ACC112 (cell line): Measurements from ENCODE around the gene OXNAD1.
A peak's percentile ranks its signal among the peaks of the same experiment; 100 is the strongest.

Experiments
- H2AFZ ChIP-seq: fragments of 200-600 bp; sonication (generic); one replicate; pipeline ENCODE4 v1.6.0; 2017; ENCODE audit warnings: antibody characterized with exemption, low read length; ENCODE audit not compliant: unreplicated experiment
- H3K27ac ChIP-seq: fragments of 200-600 bp; sonication (generic); 2 replicates; pipeline ENCODE4 v1.5.1; 2014; ENCODE audit warnings: low read depth, mild to moderate bottlenecking, antibody characterized with exemption, low read length, moderate library complexity
- H3K27me3 ChIP-seq: fragments of 200-600 bp; sonication (generic); 2 replicates; pipeline ENCODE4 v1.6.1; 2014; ENCODE audit warnings: mild to moderate bottlenecking, antibody characterized with exemption, low read length, moderate library complexity, mixed read lengths; ENCODE audit not compliant: insufficient read depth
- H3K36me3 ChIP-seq: fragments of 200-600 bp; sonication (generic); 2 replicates; pipeline ENCODE4 v1.6.1; 2016; ENCODE audit warnings: mild to moderate bottlenecking, antibody characterized with exemption, low read length, moderate library complexity, mixed read lengths; ENCODE audit not compliant: insufficient read depth
- H3K4me1 ChIP-seq: fragments of 200-600 bp; sonication (generic); one replicate; pipeline ENCODE4 v1.6.1; 2016; ENCODE audit warnings: low read length, mixed read lengths; ENCODE audit not compliant: insufficient read depth, unreplicated experiment, control insufficient read depth
- H3K4me3 ChIP-seq: fragments of 200-600 bp; sonication (generic); 2 replicates; pipeline ENCODE4 v1.5.1; 2014; ENCODE audit warnings: mild to moderate bottlenecking, low read depth, low read length
- H3K79me2 ChIP-seq: fragments of 200-600 bp; sonication (generic); one replicate; pipeline ENCODE4 v1.6.0; 2016; ENCODE audit warnings: low read length; ENCODE audit not compliant: control insufficient read depth, unreplicated experiment, insufficient read depth

OXNAD1 gene

GRCh38 chr3:16337856-16338540 is 73.0 kb downstream of the OXNAD1 start:
- peaks cover 24% of the 10 kb centered on the region for H3K4me1 ChIP-seq
- no peaks in the 10 kb centered on the region for H3K79me2 ChIP-seq
- H3K27me3 ChIP-seq, result no peaks in the 10 kb centered on the region
- no peak overlapping the region for H3K4me3 ChIP-seq
- no peak overlapping the region for H2AFZ ChIP-seq
- H3K27ac ChIP-seq, result peak overlapping the region; percentile 46
- H3K36me3 ChIP-seq, result peaks cover 11% of the 10 kb centered on the region

DNA sequence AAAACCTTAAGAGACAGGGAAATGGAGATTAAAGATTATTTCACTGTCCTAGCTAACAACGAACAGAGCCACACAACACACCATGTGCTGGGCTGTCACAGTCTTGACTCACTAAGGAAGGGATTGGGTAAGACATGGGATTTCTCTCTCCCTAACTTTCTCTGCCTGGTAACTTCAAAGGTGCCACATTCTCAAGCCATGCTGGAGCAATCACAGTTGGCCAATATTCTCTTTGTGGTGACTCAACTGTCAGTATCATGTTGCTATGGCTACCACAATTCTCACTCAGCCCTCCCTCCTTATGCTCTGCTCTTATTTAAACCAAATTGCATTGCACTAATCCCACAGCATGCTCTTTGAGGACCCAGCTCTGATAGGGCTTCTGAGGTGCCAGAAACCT is 74.0 kb downstream of the OXNAD1 start:
- H3K36me3 ChIP-seq, result peaks cover 11% of the 10 kb centered on the region
- H3K27me3 ChIP-seq, result no peaks in the 10 kb centered on the region
- no peak overlapping the region for H2AFZ ChIP-seq
- no peaks in the 10 kb centered on the region for H3K79me2 ChIP-seq
- H3K4me3 ChIP-seq, result no peak overlapping the region
- peaks cover 19% of the 10 kb centered on the region for H3K4me1 ChIP-seq
- H3K27ac ChIP-seq, result peak overlapping the region; percentile 57

DNA sequence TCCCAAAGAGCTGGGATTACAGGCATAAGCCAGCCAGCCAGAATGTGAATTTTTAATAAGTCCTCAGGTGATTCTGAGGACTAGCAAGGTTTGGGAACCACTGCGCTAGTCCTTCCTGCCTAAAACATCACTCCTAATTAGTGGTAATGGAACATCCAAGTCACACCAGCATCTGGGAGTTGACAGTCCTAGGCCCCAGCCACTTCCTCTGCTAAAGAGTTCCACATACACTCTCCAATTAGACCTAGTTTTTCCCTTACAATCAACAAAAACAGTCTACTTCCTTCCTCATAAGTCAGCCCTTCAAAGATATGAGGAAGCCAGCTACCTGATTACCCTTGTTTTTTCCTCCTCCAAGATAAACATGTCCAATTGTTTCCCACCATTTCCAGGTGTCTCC is 78.1 kb downstream of the OXNAD1 start:
- no peak overlapping the region for H3K4me3 ChIP-seq
- no peak overlapping the region for H3K27ac ChIP-seq
- H3K36me3 ChIP-seq, result peaks cover 8% of the 10 kb centered on the region
- no peaks in the 10 kb centered on the region for H3K27me3 ChIP-seq
- H3K79me2 ChIP-seq, result no peaks in the 10 kb centered on the region
- H2AFZ ChIP-seq, result no peak overlapping the region
- H3K4me1 ChIP-seq, result peaks cover 15% of the 10 kb centered on the region

DNA sequence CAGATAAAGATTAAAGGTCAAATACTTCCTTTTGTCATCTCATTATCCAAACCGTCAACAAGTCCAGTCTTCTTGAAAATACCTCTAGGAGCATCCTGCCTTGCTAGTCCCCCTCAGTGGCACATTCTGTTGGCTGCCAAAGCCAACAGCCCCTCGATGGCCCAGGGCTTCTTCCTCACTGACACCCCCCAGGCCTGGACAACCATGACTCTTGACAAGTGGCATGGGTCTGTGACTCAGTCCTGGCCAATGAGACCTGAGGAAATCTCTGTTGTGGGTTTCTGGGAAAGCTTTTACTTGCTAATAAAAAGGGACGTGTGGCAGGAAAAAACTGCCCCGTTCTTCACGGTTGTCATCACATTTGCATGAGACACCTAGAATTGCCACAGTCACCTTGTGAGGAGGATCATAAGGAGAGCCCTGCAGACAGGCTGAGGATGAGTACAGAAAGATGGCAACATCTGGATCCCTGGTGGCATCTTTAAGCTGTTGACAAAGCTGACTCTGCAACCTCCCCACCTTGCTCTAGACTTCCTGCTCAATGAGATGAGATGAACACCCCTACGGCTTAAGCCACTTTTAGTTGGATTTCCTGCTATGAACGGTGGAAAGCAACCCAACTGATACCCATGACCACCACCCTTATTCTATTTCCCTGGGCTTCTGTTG is 81.5 kb downstream of the OXNAD1 start:
- H3K79me2 ChIP-seq, result no peaks in the 10 kb centered on the region
- no peak overlapping the region for H3K27ac ChIP-seq
- peaks cover 16% of the 10 kb centered on the region for H3K36me3 ChIP-seq
- H2AFZ ChIP-seq, result no peak overlapping the region
- H3K27me3 ChIP-seq, result no peaks in the 10 kb centered on the region
- no peak overlapping the region for H3K4me3 ChIP-seq
- H3K4me1 ChIP-seq, result peaks cover 22% of the 10 kb centered on the region

GRCh38 chr3:16347548-16347947 is 82.5 kb downstream of the OXNAD1 start:
- H3K27ac ChIP-seq, result no peak overlapping the region
- H3K4me1 ChIP-seq, result peaks cover 28% of the 10 kb centered on the region
- no peaks in the 10 kb centered on the region for H3K27me3 ChIP-seq
- H2AFZ ChIP-seq, result no peak overlapping the region
- H3K36me3 ChIP-seq, result peaks cover 16% of the 10 kb centered on the region
- H3K4me3 ChIP-seq, result no peak overlapping the region
- no peaks in the 10 kb centered on the region for H3K79me2 ChIP-seq

GRCh38 chr3:16349986-16350596 is 85.1 kb downstream of the OXNAD1 start:
- Histone ChIP-seq H3K27ac (peak overlapping the region; percentile 84), H3K4me3 (no peak overlapping the region; the same call in 1 of the 2 replicates), H2AFZ (no peak overlapping the region), H3K79me2 (no peaks in the 10 kb centered on the region), H3K36me3 (peaks cover 13% of the 10 kb centered on the region), H3K4me1 (peaks cover 28% of the 10 kb centered on the region), H3K27me3 (no peaks in the 10 kb centered on the region)

DNA sequence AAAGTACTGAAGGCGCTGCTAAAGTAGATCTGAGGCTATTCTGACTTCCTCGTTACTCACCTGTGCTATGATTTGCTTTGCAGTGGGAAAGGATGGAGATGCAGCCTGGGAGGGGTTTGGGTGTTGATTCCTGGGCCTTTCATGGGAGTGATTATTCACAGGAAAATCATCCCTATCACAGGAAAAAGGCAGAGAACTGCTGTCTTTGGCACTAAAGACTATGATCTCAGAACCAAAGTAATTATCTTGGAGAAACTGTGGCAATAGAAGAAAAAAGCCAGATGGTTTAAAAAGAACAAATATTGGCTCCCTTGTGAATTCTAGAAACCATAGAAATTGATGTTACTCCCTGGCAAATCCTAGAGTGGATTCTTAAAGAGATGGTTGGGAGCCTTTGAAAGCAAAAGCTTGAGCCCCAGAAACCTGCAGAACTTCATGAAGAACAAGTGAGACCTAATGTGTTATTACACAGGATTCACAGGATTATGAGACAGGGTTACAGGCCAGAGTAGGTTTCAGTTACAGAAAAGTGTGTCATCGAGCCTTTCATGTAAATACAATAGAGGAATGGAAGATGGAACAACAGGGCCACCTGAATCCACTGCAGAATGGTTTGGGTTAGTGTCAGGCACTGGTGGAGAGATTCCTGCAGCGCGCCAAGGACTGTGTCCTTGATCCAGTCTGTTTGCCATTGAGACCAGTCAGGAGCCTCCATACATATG is 85.7 kb downstream of the OXNAD1 start:
- Histone ChIP-seq H3K36me3 (peaks cover 12% of the 10 kb centered on the region), H3K27ac (peak overlapping the region; percentile 84), H3K27me3 (no peaks in the 10 kb centered on the region), H2AFZ (no peak overlapping the region), H3K79me2 (no peaks in the 10 kb centered on the region), H3K4me1 (peaks cover 28% of the 10 kb centered on the region), H3K4me3 (peak overlapping the region; percentile 15; the same call in 1 of the 2 replicates)

DNA sequence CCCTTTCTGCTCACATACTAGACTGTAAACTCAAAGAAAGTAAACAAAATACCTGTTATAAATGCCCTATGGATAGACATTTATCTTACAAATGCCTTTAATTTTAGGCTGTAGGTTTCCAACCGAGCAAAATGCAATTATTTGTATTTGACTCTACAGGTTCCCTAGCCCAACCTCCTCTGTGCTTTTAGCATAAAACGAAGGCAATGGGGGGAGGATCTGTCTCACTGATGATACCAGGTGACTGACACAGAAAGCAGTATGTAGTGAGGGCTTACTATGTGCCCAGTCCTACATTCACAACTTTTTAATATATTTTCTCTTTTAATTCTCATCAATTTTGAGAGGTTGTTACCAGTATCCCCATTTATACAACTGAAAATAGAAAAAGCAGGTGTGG is 87.4 kb downstream of the OXNAD1 start:
- H3K36me3 ChIP-seq, result peaks cover 15% of the 10 kb centered on the region
- H3K4me3 ChIP-seq, result no peak overlapping the region
- H3K79me2 ChIP-seq, result no peaks in the 10 kb centered on the region
- no peaks in the 10 kb centered on the region for H3K27me3 ChIP-seq
- H3K27ac ChIP-seq, result no peak overlapping the region
- H3K4me1 ChIP-seq, result peaks cover 28% of the 10 kb centered on the region
- H2AFZ ChIP-seq, result no peak overlapping the region

- Histone ChIP-seq H3K79me2 (no peaks in the 10 kb centered on the region), H3K36me3 (peaks cover 11% of the 10 kb centered on the region)
Observed at GRCh38 chr3:16354291-16354690, 89.3 kb downstream of the OXNAD1 start.

More at GRCh38 chr3:16354291-16354690, 89.3 kb downstream of the OXNAD1 start:
- Histone ChIP-seq H3K4me1 (peaks cover 27% of the 10 kb centered on the region), H3K4me3 (no peak overlapping the region), H2AFZ (no peak overlapping the region), H3K27ac (no peak overlapping the region), H3K27me3 (no peaks in the 10 kb centered on the region)
